HL-60 (cell line): ENCODE data around the gene CCT8L2.
"Not testable (repeated sequence)": the region's sequence is repeated elsewhere in the genome, so short reads cannot be mapped to it uniquely, and the experiment has no call there.

Experiments
- DNase-seq, 2 experiments: peaks; one replicate each; pipeline ENCODE4 v3.0.0-alpha.2; 2010 to 2020; ENCODE audit warnings: low read depth in 1 of 2, low spot score in 1 of 2
- H3K27ac ChIP-seq: fragments of 250-450 bp; sonication (Bioruptor Pico); replicated peaks from 2 replicates; pipeline ENCODE4 v1.5.1; 2020; ENCODE audit warnings: mild to moderate bottlenecking, moderate library complexity
- H3K27me3 ChIP-seq: fragments of 250-450 bp; sonication (Bioruptor Pico); 2 replicates; pipeline ENCODE4 v1.5.1; 2021; ENCODE audit warnings: mild to moderate bottlenecking, moderate library complexity; ENCODE audit not compliant: insufficient read depth, poor library complexity, severe bottlenecking
- H3K4me3 ChIP-seq: replicated peaks from 2 replicates; pipeline ENCODE4 v1.5.1; 2011; ENCODE audit warnings: mild to moderate bottlenecking, control low read depth, low read length; ENCODE audit not compliant: insufficient read depth
- CTCF ChIP-seq: IDR thresholded peaks from one replicate; pipeline ENCODE4 v1.5.1; 2011; ENCODE audit warnings: low read length, control low read depth, inconsistent platforms; ENCODE audit not compliant: insufficient read depth
- GABPA ChIP-seq: IDR thresholded peaks from 2 replicates; pipeline ENCODE4 v1.6.1; 2012; ENCODE audit warnings: low read depth
- POLR2AphosphoS5 ChIP-seq: IDR thresholded peaks from 2 replicates; pipeline ENCODE4 v1.6.1; 2012; ENCODE audit warnings: low read depth
- REST ChIP-seq: IDR thresholded peaks from 2 replicates; pipeline ENCODE4 v1.6.1; 2012; ENCODE audit warnings: low read depth; ENCODE audit not compliant: insufficient replicate concordance
- SPI1 ChIP-seq: IDR thresholded peaks from 2 replicates; pipeline ENCODE4 v1.6.1; 2012; ENCODE audit warnings: low read depth, mild to moderate bottlenecking, borderline replicate concordance

CCT8L2 gene

GRCh38 chr22:16559056-16559955 lies 33.3 kb downstream of the CCT8L2 start:
- Histone ChIP-seq H3K4me3 (no peak overlapping the region), H3K27me3 (no peaks in the 10 kb centered on the region), H3K27ac (no peak overlapping the region)
- TF ChIP-seq CTCF (no peak), GABPA (no peak), SPI1 (no peak), POLR2AphosphoS5 (no peak), REST (no peak)
- no peak for DNase-seq

DNA sequence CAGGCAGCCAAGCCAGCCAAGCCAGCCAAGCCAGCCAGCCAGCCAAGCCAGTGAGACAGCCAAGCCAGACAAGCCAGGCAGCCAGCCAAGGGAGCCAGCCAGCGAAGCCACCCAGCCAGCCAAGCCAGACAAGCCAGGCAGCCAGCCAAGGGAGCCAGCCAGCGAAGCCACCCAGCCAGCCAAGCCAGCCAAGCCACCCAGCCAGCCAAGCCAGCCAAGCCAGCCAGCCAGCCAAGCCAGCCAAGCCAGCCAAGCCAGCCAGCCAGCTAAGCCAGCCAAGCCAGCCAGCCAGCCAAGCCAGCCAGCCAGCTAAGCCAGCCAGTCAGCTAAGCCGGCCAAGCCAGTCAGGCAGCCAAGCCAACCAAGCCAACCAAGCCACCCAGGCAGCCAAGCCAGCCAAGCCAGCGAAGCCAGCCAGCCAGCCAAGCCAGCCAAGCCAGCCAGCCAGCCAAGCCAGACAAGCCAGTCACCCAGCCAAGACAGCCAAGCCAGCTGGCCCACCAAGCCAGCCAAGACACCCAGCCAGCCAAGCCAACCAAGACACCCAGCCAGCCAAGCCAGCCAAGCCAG lies 34.1 kb downstream of the CCT8L2 start:
- H3K27ac ChIP-seq, DNase-seq, H3K27me3 ChIP-seq, H3K4me3 ChIP-seq: not testable (repeated sequence)

- not testable (repeated sequence) for H3K4me3 ChIP-seq, DNase-seq, H3K27ac ChIP-seq, H3K27me3 ChIP-seq
Observed at GRCh38 chr22:16557511-16557910, 35.1 kb downstream of the CCT8L2 start.

GRCh38 chr22:16555077-16555994 lies 37.3 kb downstream of the CCT8L2 start:
- not testable (repeated sequence) for H3K4me3 ChIP-seq, H3K27me3 ChIP-seq, H3K27ac ChIP-seq, DNase-seq

- not testable (repeated sequence) for H3K27ac ChIP-seq, H3K27me3 ChIP-seq, H3K4me3 ChIP-seq, DNase-seq
Observed at GRCh38 chr22:16543310-16543709, 49.3 kb downstream of the CCT8L2 start.
